NCI-H146 treated with DMSO at 0.1 percent for 48 hours (cell line): ENCODE measurements around the gene FSTL4.

Source experiments
- DNase-seq: peaks from one replicate; lab custom pipeline; 2025; ENCODE audit not compliant: unreplicated experiment; lab: John Stamatoyannopoulos, UW

The FSTL4 gene

DNA sequence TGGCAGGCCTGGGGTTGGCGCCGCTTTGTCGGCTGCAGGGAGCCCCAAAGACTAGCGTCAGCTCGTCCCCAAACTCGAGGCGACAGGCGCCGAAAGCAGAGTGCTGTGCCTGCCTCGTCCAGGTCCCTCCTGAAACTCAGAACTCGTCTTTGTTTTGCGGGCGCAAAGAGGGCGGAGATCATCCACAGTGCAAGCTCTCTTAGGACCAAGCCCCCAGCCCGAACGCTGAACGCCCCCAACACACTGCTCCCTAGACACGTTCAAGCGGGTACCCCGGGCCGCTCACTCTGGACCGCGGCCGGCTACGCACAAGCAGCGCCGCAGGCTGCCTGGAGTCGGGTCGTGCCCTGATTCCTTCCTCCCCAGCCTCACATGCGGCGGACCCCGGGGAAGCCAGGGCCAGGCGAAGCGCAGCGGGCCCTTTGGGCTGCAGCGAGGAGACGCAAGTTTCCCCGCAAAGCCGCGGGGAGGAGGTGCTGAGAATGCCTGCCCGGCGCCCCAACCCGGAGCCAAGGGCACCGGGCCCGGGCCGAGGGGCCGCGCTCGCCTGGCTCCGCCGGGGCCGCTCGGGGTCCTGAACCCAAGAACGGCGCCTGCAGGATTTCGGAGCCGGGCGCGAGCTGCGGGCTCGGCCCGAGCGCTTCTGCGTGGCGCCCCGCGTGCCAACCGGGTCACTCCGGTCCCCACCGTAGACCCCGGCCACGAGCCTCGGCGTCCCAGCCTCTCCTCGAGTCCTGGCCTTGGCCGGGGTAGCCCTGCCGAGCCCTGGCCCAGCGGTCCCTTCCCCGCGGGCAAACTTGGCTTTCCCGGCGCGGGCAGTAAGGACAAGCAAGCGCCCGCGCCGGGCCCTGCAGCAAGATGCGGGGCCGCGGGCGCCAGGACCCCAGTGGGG is 738 bp downstream of the FSTL4 start:
- DNase-seq: no peak

DNA sequence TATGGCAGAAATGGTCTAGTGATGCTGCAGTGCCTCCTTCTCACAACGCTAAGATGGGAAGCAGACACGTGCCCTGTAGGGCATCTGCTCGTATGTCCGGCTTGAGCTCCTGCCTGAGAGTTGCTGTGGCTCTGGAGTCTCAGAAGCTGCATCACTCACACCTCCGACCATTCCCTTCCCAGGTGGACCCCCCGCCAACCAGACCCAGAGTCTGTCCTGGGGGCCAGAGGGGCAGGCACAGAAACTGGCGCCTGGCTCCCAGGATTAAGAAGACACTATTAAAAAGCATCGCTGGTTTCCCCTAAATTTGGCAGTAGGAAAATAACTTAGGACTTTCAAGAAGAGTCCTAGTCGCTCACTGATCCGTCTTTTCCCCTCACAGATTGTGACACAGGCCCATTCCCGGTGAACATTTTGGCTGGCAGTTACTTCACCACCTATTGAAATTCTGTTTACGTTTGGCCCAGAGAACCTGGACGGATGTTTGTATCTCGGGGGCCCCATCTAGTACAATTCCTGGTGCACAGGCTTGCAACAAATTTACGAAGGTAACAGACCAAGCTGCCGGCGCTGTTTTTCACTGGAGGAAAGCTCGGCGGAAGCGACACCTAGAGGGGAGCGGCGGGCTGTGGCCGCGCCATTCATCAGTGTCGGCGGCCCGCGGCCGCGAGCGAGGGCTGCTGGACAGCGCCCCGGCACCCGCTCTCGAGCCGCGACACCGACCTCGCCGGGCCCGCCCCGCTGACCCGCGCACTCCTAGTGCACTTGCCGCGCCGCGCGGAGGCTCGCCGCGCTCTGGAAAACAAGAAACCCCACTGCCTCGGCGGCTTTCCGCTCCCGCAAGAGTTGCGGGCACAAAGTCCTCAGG is 1.6 kb downstream of the FSTL4 start:
- peak; percentile 13 for DNase-seq

DNA sequence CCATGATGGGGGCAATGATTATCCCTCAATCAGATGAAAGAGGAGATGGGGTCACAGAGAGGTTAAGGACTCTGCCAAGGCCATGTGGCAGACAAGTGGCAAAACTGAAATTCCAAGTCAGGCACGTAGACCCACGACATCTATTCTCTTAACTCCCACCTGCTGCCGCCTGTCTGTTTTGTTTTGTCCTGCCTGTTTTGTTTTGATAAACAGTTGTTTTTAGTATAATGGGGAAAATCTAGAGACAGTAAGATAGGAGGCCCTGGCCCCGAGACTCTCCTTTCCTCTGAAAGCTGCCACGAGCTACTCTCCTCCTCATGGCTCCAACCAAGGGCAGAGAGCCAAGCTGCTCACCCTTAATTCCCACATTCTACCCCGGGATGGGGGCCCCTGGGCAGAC is 4.9 kb downstream of the FSTL4 start:
- no peak for DNase-seq

DNA sequence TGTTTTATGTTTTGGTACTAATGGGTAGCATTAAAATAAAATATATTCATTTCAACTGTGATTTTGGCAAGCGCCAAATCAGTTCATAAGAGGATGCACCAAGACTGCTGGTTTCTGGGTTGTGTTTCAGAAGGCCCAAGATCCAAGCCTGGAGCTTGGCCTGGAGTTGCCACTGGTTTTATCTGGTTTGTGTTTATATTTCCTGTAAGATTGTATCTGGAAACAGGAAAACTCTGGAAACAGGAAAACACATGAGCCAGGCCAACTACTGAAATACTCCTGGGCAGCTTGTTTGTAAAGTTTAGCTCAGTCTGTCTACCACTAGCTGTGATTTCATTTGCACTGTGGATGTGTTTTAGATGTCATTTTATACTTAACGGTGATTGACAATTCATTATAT is 5.5 kb downstream of the FSTL4 start:
- no peak for DNase-seq

DNA sequence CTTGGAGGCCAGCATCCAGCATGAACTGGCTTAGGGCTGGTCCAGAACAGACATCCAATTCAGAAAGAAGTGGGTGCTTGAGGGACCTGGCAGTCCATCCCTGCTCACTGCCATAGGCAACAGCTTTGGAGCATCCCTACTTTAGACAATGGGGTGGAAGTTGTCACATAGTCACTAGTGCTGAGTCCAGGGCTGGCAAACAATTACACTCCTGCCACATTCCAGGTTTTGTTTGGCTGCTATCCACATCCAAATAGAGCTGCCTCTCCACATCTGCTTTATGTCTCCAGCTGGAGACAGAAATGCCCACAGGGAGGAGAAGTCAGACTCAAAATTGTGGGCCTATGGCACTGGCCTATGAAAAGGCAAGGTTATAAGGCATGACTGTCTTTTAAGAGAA is 7.0 kb downstream of the FSTL4 start:
- no peak for DNase-seq

DNA sequence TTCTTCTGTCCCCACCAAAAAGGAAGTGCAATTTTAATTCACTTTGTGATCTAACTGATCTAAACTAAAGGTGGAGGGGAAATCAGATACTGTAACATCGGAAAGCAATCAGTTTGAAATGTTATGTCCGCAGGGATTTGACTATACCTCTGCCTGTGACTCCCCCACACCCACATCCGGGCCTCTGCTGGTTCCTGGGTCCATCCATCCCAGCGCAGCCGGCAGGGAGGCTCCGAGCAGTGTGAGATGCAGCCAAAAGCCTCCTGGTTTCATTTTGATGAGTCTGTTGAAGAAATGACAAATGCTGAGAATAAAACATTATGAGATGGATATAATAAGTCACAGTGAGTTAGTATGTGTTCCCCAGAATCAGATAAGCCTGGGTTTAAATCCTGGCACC is 8.6 kb downstream of the FSTL4 start:
- no peak for DNase-seq

DNA sequence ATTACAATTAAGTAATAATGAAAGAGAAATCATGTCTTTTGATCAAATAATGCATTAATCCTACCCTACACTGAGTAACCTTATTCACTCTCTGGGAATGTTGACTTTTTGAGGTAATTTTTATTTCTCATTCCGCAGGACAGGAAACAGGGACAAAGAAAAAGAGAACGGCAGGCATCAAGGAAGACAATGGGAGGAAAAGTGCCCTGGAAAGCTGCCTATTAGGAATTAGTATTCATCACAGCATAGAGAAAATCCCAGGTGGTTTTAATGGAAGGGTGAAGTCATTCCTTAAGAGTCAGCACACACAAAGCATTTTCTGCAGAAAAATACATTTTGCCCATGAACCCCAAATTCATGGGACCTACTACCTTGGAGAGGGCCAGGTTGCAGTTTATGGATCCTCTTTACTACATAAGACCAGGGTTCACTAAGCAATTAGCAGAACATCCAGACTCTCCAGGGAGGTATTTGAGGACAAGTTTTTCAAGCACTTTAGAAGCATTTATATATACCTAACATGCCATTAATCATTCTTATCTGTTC is 9.4 kb downstream of the FSTL4 start:
- DNase-seq: peak; percentile 3

DNA sequence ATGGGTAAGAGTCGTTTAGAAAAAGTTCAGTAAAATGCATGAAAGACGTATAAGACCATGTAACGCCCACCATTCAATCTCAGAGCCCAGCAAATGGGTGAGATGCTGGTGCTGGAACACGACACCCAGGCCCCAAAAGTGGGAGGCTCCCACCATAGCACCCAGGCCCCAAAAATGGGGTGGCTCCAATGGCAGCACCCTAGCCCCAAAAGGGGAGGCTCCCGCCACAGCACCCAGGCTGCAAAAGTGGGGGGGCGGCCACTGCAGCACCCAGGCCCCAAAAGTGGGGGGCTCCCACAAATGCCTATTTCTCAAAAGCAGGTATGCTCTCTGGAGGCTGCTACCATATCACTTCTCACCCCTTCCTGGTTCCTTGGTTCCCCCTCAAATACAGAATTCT is 12.7 kb downstream of the FSTL4 start:
- no peak for DNase-seq

DNA sequence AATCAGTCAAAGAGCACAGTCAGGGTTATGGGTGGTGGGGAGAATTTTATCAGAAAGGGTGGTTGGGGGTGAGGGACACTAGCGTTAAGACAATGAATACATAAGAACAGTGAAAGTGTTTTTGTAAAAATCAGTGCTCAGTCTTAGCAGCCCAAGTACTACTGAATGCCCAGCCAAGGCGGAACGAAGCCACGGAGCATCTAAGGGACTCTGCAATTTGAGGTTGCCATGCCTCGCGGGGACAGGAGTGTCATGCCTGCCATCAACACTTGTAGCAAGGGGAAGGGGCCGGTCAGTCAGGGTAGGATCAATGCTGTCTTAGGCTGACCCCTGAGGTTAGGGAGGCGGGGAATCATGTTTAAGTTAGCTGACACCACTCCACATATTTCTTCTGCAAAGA is 13.3 kb downstream of the FSTL4 start:
- no peak for DNase-seq

DNA sequence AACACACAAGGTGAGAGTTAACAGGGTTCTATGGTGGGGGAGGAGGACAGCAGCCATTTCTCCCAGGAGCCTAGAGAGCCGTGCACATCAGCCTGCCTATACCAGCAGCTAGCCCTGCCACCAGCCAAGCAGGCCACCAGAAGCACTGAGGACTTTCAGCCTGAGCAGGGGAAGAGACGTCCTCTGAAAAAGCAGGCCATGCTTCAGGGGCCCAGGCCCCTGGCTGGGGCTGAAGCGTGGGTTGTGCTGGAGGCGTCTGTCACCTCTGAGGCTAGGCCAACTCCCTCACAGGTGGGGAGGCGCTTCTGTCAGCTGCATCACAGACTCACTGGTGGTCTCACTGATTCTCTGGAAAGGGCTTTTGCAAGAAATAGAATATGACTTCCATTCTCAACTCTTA is 16.3 kb downstream of the FSTL4 start:
- no peak for DNase-seq

DNA sequence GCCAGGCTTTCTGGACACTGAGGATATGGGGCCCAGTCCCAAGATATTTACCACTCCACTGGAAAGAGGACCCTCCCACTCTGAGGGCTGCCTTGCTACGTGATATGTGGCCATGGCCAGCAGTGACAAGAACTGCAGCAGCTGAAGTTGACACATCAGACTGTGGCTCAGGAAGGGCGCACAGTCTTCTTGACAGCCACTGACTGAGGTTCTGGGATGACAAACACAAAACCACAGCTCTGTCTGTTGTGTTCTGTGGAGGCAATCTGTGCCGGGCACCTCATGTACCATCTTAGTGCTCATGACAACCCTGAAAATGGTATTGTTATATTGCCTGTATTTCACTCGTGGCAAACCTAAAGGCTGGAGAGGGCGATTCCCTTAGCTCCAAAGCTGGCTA is 16.9 kb downstream of the FSTL4 start:
- DNase-seq: no peak

DNA sequence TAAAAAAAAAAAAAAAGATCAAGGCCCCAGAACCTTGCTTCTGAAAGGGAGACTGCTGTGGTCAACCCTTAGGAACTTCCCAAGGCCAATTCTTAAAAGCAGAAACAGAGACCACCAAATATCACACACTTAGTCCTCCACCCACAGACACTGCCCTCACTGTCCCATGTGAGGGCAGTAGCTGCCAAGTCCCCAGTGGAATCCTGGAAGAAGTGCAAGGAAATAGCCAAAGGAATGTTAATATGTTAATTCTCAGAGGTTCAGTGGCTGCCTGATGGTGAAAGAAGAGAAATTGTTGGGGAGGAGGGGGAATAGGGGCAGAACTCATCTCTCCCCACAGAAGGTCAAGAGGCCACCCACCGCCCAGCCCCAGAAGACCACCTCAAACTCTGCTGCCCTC is 23.1 kb downstream of the FSTL4 start:
- no peak for DNase-seq

DNA sequence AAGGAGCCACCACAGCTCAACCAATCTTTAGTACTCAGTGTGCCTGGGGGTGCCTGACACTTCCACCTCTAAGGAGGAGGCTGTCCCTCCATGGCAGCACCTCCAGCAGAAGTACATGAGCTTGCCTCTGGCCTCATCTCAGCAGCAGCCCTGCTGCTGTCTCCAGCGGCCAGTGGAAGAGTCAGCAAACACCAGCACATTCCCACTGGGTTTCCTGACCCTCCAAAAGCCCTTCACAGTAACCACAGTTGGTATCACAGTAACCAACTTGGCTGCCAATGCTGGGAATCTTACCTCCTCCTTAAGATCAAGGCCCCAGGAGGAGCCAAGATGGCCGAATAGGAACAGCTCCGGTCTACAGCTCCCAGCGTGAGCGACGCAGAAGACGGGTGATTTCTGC is 29.4 kb downstream of the FSTL4 start:
- DNase-seq: no peak

DNA sequence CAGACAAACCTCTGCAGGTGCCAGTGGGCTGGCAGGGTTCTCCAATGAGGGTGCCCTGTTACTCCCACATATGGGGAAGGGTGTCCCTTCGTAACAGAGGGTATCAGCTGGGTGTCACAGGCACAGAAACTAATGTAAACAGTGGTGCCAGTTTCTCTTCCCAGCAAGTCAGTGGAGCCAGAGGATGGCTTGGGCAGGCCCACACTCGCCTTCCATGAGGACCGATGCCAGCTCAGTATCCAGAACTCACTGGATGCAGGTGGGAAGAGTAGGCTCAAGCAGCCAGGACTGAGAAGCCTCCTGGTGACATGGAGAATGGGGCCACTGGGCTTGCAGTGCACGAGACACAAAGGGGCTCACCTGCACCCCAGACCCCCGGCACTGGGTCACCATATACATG is 30.4 kb downstream of the FSTL4 start:
- no peak for DNase-seq

DNA sequence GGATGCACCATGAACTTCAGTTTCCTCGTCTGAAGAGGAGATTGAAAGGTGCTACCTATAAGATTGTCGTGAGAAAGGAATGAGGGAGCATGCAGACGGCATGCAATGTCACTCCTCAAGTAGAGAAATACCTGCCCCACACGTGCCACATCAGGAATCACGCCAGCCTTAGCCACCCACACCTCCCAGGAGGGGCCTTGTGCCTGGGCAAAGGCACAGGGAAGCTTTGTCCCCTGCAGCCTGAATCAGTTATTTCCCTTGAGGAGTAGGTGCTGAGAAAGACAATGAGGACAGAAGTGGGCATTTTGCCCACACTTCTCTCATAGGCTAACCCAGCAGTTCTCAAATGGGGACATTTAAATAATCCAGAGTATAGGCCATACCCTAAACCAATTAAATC is 31.0 kb downstream of the FSTL4 start:
- no peak for DNase-seq

DNA sequence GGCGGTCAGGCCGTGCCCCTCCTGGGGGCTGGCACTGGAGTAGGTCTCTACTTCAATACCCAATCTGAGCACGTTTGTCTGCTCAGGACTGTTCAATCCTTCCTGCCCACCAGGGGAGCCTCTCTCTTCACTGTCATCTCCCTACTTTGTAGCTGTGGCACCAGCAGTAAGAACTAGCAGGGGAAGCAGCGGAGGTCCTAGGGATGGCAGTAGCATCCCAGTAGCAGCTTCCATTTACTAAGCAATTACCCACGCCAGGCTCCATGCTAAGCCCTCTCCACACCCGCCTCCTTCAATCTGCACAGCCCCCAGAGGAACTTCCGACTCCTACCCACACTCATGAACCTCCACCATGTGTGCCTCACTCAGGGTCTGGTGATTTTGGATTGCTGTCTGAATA is 31.7 kb downstream of the FSTL4 start:
- no peak for DNase-seq

DNA sequence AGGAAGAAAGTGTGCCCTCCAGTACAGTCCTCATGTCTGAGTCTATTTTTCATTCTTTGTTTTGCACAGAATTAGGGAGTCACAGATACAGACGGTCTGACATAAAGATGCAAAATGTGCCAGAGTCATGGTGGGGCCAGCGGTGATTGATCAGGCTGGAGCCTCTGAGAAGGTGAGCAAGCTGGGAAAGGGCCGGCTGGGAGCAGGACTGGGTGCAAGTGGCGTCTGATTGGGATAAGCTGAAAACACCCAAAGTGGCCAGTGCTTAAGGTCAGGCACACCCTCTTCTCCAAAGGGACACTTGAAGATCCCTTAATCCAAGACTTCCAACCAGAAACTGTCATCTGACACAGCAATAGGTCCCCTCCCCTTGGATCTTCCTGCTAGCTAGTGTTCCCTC is 32.6 kb downstream of the FSTL4 start:
- no peak for DNase-seq

DNA sequence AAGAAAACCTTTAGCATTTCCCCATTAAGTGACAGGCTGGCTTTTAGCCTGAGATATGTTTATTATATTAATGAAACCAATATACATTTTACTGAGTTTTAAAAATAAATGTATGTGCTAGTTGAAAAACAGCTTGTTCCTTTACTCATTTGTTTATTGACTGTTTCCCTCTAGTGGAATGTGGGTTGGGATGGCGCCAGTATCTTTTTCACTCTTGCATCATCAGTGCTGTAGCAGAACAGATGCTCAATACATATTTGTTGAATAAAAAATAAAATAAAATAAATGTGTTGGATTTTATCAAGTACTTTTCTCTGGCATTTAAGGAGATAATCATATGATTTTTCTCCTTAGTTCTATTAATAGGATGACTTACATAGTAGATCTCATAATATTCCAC is 43.0 kb downstream of the FSTL4 start:
- DNase-seq: no peak

DNA sequence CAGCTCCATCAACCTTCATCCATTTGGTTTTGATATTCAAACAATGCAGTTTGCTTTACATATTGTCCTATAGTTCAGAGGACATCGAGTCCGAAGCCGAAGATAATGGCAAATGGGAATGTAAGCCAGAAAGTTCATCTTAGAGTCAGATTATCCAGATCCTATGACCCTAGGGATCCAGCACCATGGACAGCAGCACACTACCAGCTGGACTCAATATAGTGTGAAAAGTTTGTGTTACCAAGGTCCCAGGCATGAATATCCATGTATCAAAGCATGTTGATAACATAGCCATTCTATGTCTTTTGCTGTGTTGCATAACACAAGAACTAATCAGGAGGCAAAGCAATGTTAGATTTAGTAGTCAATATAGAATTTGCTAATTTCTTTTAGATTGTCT is 46.3 kb downstream of the FSTL4 start:
- no peak for DNase-seq

DNA sequence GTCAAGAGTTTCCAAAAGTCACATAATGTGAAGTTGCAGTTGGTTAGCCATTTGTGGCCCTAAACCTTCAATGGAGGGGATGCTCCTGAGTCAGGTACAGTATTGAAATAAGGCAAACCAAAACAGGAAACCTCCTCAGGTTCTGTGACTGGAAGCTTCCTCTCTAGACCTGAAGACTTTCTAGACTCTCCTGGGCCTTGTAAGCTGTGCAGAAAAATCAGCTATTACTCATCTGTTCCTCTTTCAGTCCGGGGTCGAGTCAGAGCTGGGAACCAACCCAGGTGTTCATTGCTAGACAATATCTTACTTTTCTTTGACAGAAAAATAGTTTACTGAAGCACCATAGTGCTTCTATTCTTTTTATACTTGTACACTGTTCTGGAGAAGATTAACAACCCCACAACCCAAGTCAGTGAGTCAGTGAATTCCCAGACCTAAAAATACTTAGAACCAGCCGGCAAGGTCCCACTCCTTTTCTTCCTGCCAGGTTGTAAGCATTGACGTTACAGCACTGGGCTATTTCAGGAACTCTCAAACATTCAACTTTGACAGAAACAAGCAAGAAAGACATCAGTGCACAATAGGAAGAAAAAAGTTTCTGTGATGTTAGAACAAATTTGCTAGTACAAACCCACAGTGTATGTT is 47.3 kb downstream of the FSTL4 start:
- DNase-seq: no peak

DNA sequence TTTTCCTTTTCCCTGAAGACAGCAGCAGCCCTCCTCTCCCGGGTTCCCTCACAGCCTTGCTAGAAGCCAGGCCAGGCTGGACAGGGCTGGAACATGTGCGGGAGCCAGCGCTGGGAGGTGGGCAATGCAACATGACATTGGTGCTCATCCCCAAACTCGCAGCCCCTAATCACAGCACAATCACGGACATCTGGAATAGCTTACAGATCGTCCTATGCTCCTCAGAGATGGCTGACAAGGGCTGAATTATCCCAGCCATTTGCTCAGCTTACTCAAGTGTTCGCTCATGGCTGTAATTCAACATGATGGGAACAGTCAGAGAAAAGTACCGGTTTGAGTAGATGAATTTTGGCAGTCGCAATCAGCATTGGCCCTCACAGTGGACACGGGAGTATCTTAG is 49.8 kb downstream of the FSTL4 start:
- no peak for DNase-seq

DNA sequence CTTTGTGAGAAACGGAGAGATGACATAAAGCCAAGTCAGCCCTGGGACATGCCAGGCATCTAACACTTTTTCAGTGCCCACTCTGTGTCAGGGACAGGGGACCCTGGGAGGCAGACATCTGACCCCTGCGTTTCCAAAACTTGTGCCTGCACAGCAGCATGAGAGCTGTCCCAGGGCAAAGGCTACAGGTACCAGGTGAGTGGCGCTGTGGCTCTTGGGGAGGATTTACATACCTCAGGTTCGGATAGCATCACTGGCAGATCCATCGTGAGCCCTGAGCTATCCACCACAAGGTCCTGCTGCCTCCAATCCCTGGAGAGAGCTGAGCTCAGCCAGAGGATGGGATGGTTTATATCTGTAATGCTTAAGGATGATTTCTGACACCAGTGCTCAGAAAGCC is 52.4 kb downstream of the FSTL4 start:
- DNase-seq: no peak
